ENCODE data around the gene CENPH. TPM values are rescaled to one million over a fixed set of nuclear protein-coding genes. Genes with fewer than 3 reads are reported as not detected.

CENPH gene
- total RNA-seq, 2 donors from 2014 or later: 43.7 to 87.6 TPM

DNA sequence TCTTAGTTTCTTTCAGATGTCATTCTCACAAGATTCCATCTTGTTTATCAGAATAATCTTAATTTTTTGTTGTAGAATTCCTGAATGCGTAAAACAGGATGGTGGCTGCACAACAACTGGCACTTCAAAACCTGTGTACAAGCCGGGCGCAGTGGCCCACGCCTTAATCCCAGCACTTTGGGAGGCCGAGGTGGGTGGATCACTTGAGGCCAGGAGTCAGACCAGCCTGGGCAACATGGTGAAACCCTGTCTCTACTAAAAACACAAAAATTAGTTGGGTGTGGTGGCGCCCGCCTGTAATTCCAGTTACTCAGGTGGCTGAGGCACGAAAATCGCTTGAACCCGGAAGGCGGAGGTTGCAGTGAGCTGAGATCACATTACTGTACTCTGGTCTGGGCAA, 32.9 kb upstream of the CENPH start:
- Mint-ChIP-seq H3K4me3 (no peak overlapping the region), H3K36me3 (ENCODE audit: low read depth) (no peaks in the 10 kb centered on the region), H3K27me3 (ENCODE audit: insufficient read depth) (no peaks in the 10 kb centered on the region), H3K4me1 (no peaks in the 10 kb centered on the region), H3K27ac (no peak overlapping the region), H3K9me3 (no peaks in the 10 kb centered on the region)
- Histone ChIP-seq H3K27ac (ENCODE audit: low read depth, low read length) (no peak overlapping the region), H3K36me3 (ENCODE audit: control insufficient read depth, insufficient read depth, low read length) (no peaks in the 10 kb centered on the region), H3K27me3 (ENCODE audit: control insufficient read depth, insufficient read depth, low read length, poor library complexity, severe bottlenecking) (no peaks in the 10 kb centered on the region), H3K9ac (ENCODE audit: extremely low read depth, low read length, poor library complexity, severe bottlenecking) (no peak overlapping the region), H3K4me3 (ENCODE audit: low read length) (no peak overlapping the region), H3K9me3 (ENCODE audit: control insufficient read depth, low read length) (no peaks in the 10 kb centered on the region), H3K4me1 (ENCODE audit: control insufficient read depth, insufficient read depth, low read length) (no peaks in the 10 kb centered on the region)
- WGBS, 2 experiments (ENCODE audit: insufficient coverage in 1 of 2, insufficient read length in 1 of 2): 98% methylated on average over 10 to 11 of the region's 11 CpGs
- TF ChIP-seq, protein P1, sequence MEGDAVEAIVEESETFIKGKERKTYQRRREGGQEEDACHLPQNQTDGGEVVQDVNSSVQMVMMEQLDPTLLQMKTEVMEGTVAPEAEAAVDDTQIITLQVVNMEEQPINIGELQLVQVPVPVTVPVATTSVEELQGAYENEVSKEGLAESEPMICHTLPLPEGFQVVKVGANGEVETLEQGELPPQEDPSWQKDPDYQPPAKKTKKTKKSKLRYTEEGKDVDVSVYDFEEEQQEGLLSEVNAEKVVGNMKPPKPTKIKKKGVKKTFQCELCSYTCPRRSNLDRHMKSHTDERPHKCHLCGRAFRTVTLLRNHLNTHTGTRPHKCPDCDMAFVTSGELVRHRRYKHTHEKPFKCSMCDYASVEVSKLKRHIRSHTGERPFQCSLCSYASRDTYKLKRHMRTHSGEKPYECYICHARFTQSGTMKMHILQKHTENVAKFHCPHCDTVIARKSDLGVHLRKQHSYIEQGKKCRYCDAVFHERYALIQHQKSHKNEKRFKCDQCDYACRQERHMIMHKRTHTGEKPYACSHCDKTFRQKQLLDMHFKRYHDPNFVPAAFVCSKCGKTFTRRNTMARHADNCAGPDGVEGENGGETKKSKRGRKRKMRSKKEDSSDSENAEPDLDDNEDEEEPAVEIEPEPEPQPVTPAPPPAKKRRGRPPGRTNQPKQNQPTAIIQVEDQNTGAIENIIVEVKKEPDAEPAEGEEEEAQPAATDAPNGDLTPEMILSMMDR (conservative IDR thresholded peaks at IDR 0.05): no peak
- DNase-seq: no peak

GRCh38 chr5:69158039-69158438, 31.3 kb upstream of the CENPH start:
- no peak for DNase-seq
- Histone ChIP-seq H3K4me1 (ENCODE audit: control insufficient read depth, insufficient read depth, low read length) (no peaks in the 10 kb centered on the region), H3K27me3 (ENCODE audit: control insufficient read depth, insufficient read depth, low read length, poor library complexity, severe bottlenecking) (no peaks in the 10 kb centered on the region), H3K36me3 (ENCODE audit: control insufficient read depth, insufficient read depth, low read length) (no peaks in the 10 kb centered on the region), H3K9ac (ENCODE audit: extremely low read depth, low read length, poor library complexity, severe bottlenecking) (no peak overlapping the region), H3K9me3 (ENCODE audit: control insufficient read depth, low read length) (no peaks in the 10 kb centered on the region), H3K4me3 (ENCODE audit: low read length) (no peak overlapping the region), H3K27ac (ENCODE audit: low read depth, low read length) (no peak overlapping the region)
- Mint-ChIP-seq H3K36me3 (ENCODE audit: low read depth) (no peaks in the 10 kb centered on the region), H3K27ac (no peak overlapping the region), H3K4me1 (no peaks in the 10 kb centered on the region), H3K27me3 (ENCODE audit: insufficient read depth) (no peaks in the 10 kb centered on the region), H3K4me3 (no peak overlapping the region), H3K9me3 (no peaks in the 10 kb centered on the region)
- 94 to 97% methylated on average over 3 of the region's 3 CpGs for WGBS, 2 experiments (ENCODE audit: insufficient coverage in 1 of 2, insufficient read length in 1 of 2)
- TF ChIP-seq, protein P1 (conservative IDR thresholded peaks at IDR 0.05): no peak

DNA sequence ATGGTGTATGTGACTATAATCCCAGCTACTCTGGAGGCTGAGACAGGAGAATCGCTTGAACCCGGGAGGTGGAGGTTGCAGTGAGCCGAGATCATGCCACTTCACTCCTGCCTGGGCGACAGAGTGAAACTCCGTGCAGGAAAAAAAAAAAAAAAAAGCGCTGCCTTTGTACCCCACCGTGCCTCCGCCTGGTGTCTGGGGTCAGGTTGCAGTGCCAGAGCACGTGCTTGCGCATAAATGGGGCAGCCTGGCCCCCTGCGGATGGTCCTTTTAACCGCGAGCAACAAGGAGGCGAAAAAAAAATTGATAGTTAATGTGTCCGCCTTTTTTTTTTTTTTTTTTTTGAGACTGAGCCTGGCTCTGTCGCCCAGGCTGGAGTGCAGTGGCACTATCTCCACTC, 28.7 kb upstream of the CENPH start:
- Histone ChIP-seq H3K27me3 (ENCODE audit: control insufficient read depth, insufficient read depth, low read length, poor library complexity, severe bottlenecking) (no peaks in the 10 kb centered on the region), H3K4me3 (ENCODE audit: low read length) (no peak overlapping the region), H3K4me1 (ENCODE audit: control insufficient read depth, insufficient read depth, low read length) (no peaks in the 10 kb centered on the region), H3K27ac (ENCODE audit: low read depth, low read length) (no peak overlapping the region), H3K9me3 (ENCODE audit: control insufficient read depth, low read length) (no peaks in the 10 kb centered on the region), H3K9ac (ENCODE audit: extremely low read depth, low read length, poor library complexity, severe bottlenecking) (no peak overlapping the region), H3K36me3 (ENCODE audit: control insufficient read depth, insufficient read depth, low read length) (no peaks in the 10 kb centered on the region)
- no peak for DNase-seq
- Mint-ChIP-seq H3K36me3 (ENCODE audit: low read depth) (no peaks in the 10 kb centered on the region), H3K27ac (no peak overlapping the region), H3K27me3 (ENCODE audit: insufficient read depth) (no peaks in the 10 kb centered on the region), H3K4me3 (no peak overlapping the region), H3K9me3 (no peaks in the 10 kb centered on the region), H3K4me1 (no peaks in the 10 kb centered on the region)
- TF ChIP-seq, protein P1 (conservative IDR thresholded peaks at IDR 0.05): no peak
- WGBS, 2 experiments (ENCODE audit: insufficient coverage in 1 of 2, insufficient read length in 1 of 2): 90 to 100% methylated on average over 2 to 16 of the region's 16 CpGs
